HG03108 (cell line): ENCODE results near the gene SIL1.
A peak's percentile ranks its signal among the peaks of the same experiment; 100 is the strongest.
"Not testable (repeated sequence)": the region's sequence is repeated elsewhere in the genome, so short reads cannot be mapped to it uniquely, and the experiment has no call there.

ENCODE experiments used
- ATAC-seq: cut with Tn5 transposase; IDR thresholded peaks from one replicate; pipeline ENCODE4 v1.9.1; 2021; ENCODE audit warnings: moderate library complexity; ENCODE audit not compliant: unreplicated experiment

Gene SIL1

GRCh38 chr5:139113892-139114291, 84.3 kb downstream of the SIL1 start:
- no peak for ATAC-seq

- ATAC-seq = not testable (repeated sequence)
Observed at GRCh38 chr5:139112362-139112761, 85.8 kb downstream of the SIL1 start.

- ATAC-seq = no peak
Observed at GRCh38 chr5:139110526-139111168, 87.5 kb downstream of the SIL1 start.

- ATAC-seq = no peak
Observed at GRCh38 chr5:139108063-139108824, 89.9 kb downstream of the SIL1 start.

- ATAC-seq = no peak
Observed at GRCh38 chr5:139105621-139106071, 92.5 kb downstream of the SIL1 start.

GRCh38 chr5:139104577-139105276, 93.4 kb downstream of the SIL1 start:
- ATAC-seq = no peak

- no peak for ATAC-seq
Observed at GRCh38 chr5:139103762-139104161, 94.4 kb downstream of the SIL1 start.

GRCh38 chr5:139100825-139101224, 97.3 kb downstream of the SIL1 start:
- ATAC-seq = no peak

GRCh38 chr5:139094154-139095131, 103.7 kb downstream of the SIL1 start:
- ATAC-seq = peak; percentile 86

GRCh38 chr5:139092741-139093343, 105.3 kb downstream of the SIL1 start:
- no peak for ATAC-seq

- ATAC-seq = no peak
Observed at GRCh38 chr5:139091439-139092156, 106.6 kb downstream of the SIL1 start.

GRCh38 chr5:139090581-139090980, 107.6 kb downstream of the SIL1 start:
- no peak for ATAC-seq

GRCh38 chr5:139088024-139088423, 110.1 kb downstream of the SIL1 start:
- no peak for ATAC-seq

GRCh38 chr5:139082813-139083498, 115.2 kb downstream of the SIL1 start:
- no peak for ATAC-seq

GRCh38 chr5:139079991-139080610, 118.1 kb downstream of the SIL1 start:
- ATAC-seq = no peak

- no peak for ATAC-seq
Observed at GRCh38 chr5:139079225-139079990, 118.8 kb downstream of the SIL1 start.

GRCh38 chr5:139078345-139078744, 119.8 kb downstream of the SIL1 start:
- ATAC-seq = no peak

- no peak for ATAC-seq
Observed at GRCh38 chr5:139077899-139078298, 120.3 kb downstream of the SIL1 start.
